ENCODE measurements around the gene GOLGA8A. TPM values are rescaled to one million over a fixed set of nuclear protein-coding genes. Genes with fewer than 3 reads are reported as not detected.

GOLGA8A gene
- total RNA-seq, 1 donor from 2014 or later: 171 TPM

GRCh38 chr15:34442891-34443290 lies 5.3 kb upstream of the GOLGA8A start:
- no peak for TF ChIP-seq CTCF (IDR thresholded peaks at IDR 0.05)
- Mint-ChIP-seq H3K4me1 (no peaks in the 10 kb centered on the region), H3K27me3 (peaks cover 6% of the 10 kb centered on the region), H3K4me3 (no peak overlapping the region), H3K36me3 (ENCODE audit: low read depth) (no peaks in the 10 kb centered on the region), H3K9me3 (no peaks in the 10 kb centered on the region), H3K27ac (no peak overlapping the region)
- CTCF ChIA-PET: no interaction called here
- DNase-seq (no peak), ATAC-seq (ENCODE audit: low read depth) (no peak)
- intact Hi-C loops (cut with micrococcal nuclease): no loop called here
- POLR2A ChIA-PET: no interaction called here

- Mint-ChIP-seq H3K4me3 (no peak overlapping the region), H3K36me3 (ENCODE audit: low read depth) (no peaks in the 10 kb centered on the region), H3K27ac (no peak overlapping the region), H3K4me1 (peaks cover 12% of the 10 kb centered on the region), H3K27me3 (peaks cover 6% of the 10 kb centered on the region), H3K9me3 (no peaks in the 10 kb centered on the region)
- TF ChIP-seq CTCF (IDR thresholded peaks at IDR 0.05): no peak
- intact Hi-C loops (cut with micrococcal nuclease): no loop called here
- no peak for ATAC-seq (ENCODE audit: low read depth)
- ChIA-PET CTCF (no interaction called here), POLR2A (no interaction called here)
- no peak for DNase-seq
Measured at GRCh38 chr15:34439878-34440277, 2.3 kb upstream of the GOLGA8A start.

- Mint-ChIP-seq H3K36me3 (ENCODE audit: low read depth) (peaks cover 19% of the 10 kb centered on the region), H3K27me3 (no peaks in the 10 kb centered on the region)
Measured at GRCh38 chr15:34436956-34437442, 609 bp downstream of the GOLGA8A start.

GRCh38 chr15:34436126-34436955 lies 1.3 kb downstream of the GOLGA8A start:
- TF ChIP-seq CTCF (IDR thresholded peaks at IDR 0.05): no peak
- Mint-ChIP-seq H3K27me3 (no peaks in the 10 kb centered on the region), H3K27ac (no peak overlapping the region), H3K36me3 (ENCODE audit: low read depth) (peaks cover 20% of the 10 kb centered on the region), H3K9me3 (no peaks in the 10 kb centered on the region), H3K4me3 (peak overlapping the region; percentile 74), H3K4me1 (peaks cover 12% of the 10 kb centered on the region)
- ChIA-PET POLR2A (no interaction called here), CTCF (no interaction called here)
- intact Hi-C loops (cut with micrococcal nuclease): loop anchor here (2.0 kb wide), 1 partner anchor 70 kb away; the partner anchor contains the start of gene LPCAT4
- ATAC-seq (ENCODE audit: low read depth): peak; percentile 26
- DNase-seq: no peak

More at GRCh38 chr15:34436956-34437442, 609 bp downstream of the GOLGA8A start:
- no peaks in the 10 kb centered on the region for H3K9me3 Mint-ChIP-seq
- no peak overlapping the region for H3K27ac Mint-ChIP-seq
- peak; percentile 65 for ATAC-seq (ENCODE audit: low read depth)
- peak; percentile 32 for DNase-seq
- H3K4me3 Mint-ChIP-seq: peak overlapping the region; percentile 74
- ChIA-PET CTCF (no interaction called here), POLR2A (no interaction called here)
- TF ChIP-seq CTCF (IDR thresholded peaks at IDR 0.05): no peak
- intact Hi-C loops (cut with micrococcal nuclease): loop anchor here (2.0 kb wide), 1 partner anchor 70 kb away; the partner anchor contains the start of gene LPCAT4
- H3K4me1 Mint-ChIP-seq: peaks cover 12% of the 10 kb centered on the region

GRCh38 chr15:34435658-34436057 lies 1.9 kb downstream of the GOLGA8A start:
- no peak for ATAC-seq (ENCODE audit: low read depth)
- Mint-ChIP-seq H3K4me1 (peaks cover 12% of the 10 kb centered on the region), H3K27ac (no peak overlapping the region), H3K27me3 (no peaks in the 10 kb centered on the region), H3K4me3 (peak overlapping the region; percentile 28), H3K36me3 (ENCODE audit: low read depth) (peaks cover 20% of the 10 kb centered on the region), H3K9me3 (no peaks in the 10 kb centered on the region)
- intact Hi-C loops (cut with micrococcal nuclease): loop anchor here (2.0 kb wide), 1 partner anchor 69 kb away; the partner anchor contains the start of gene LPCAT4
- no peak for DNase-seq
- ChIA-PET POLR2A (no interaction called here), CTCF (no interaction called here)
- no peak for TF ChIP-seq CTCF (IDR thresholded peaks at IDR 0.05)
